ENCODE results near the gene GNAS-AS1.

The GNAS-AS1 gene

GRCh38 chr20:58886546-58886945, 35.8 kb upstream of the GNAS-AS1 start:
- no peak for DNase-seq (ENCODE audit: low read depth, low spot score)

GRCh38 chr20:58884966-58885365, 34.3 kb upstream of the GNAS-AS1 start:
- no peak for DNase-seq (ENCODE audit: low read depth, low spot score)

DNA sequence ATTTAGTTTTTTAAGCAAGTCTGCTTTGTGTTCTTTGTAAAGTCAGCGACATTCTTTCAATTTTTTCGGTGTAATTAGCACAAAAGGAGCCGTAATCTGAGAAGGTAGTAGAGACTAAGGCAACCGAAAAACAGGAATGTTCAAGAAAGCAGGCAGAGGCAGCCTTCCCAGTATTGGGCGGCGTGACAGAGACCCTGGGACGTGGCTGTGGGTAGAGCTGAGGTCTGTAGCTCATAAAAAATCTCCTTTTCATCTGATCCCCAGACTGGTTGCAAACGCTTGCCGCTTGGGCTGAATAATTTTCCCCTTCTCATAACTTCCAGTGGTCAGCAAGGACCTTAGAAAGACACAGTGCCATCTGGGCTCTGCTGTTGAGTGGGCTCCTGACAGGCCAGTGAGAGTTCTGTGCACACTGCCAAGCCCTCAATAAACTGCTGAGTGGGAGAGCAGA, 32.6 kb upstream of the GNAS-AS1 start:
- DNase-seq (ENCODE audit: low read depth, low spot score), result no peak

DNA sequence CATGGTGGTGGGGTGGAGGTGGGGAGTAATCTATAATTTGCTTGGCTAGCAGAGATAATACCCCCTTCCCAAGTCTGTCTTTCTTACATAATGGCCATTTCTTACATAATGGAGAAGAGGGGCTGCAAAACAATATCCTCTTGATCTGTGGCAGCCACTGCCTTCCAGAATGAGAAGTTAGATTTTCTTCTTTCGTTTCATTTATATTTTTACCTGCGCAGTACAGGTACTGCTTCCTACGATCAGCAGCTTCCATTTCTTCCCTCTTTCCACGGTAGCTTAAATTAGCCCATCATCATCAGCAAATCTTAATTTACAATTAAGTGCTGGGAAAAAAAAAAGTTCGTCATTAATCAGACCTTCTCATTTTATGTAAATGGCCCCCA, 32.0 kb upstream of the GNAS-AS1 start:
- DNase-seq (ENCODE audit: low read depth, low spot score), result no peak

DNA sequence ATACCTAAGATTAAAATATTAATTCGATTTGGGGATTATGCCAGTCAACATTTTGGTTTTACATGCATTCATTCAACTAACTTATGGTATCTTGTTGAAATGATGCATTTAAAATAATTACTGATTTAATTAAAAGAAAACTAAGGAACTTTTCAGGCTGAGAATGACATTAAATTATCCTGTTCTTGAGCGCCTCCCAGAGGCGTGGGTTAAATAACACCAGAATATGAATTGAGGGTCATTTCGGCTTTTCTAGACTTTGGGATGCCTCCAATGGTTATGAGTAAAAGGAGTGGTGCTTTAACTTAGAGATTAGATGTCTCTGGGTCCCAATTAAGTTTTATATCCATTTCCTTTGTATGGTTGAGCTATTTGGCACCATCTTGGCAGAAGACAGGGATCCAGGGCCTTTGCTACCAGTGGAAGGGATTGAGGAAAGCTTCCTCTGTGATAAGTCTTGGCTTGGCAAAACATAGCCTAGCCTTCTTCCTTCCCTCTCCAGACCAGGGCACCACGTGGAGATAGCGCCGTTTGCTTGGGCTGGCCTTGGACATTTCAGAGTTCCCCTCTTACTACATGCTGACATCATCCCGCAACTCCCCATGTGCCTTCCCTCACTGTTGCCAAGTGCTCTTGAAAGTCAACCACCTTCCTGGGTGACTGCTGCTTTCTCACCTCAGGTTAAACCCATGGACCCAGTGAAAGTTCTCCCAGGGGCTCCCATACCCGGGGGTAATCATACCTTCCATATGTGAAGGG, 30.5 kb upstream of the GNAS-AS1 start:
- no peak for DNase-seq (ENCODE audit: low read depth, low spot score)

DNA sequence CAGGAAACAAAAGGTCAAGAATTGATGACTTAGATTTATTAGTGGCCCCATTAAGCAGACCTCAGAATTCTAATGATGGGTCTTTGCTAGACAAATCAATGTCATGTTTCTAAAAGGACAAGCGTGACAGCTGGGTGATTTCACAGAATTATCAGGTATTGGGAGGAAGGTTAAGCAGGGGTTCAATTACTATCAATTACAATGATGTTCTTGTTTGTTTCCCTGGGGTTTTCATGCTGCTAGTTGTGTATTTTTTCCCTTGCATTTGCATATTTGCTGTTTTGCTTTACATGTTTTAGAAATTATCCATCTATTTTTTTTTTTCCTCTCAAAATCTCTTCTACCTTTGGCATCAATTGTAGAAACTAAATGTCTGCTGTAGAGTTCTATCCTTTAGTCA, 29.7 kb upstream of the GNAS-AS1 start:
- DNase-seq (ENCODE audit: low read depth, low spot score), result no peak

- no peak for DNase-seq (ENCODE audit: low read depth, low spot score)
These were observed 27.7 kb upstream of the GNAS-AS1 start for GRCh38 chr20:58878399-58878798.

DNA sequence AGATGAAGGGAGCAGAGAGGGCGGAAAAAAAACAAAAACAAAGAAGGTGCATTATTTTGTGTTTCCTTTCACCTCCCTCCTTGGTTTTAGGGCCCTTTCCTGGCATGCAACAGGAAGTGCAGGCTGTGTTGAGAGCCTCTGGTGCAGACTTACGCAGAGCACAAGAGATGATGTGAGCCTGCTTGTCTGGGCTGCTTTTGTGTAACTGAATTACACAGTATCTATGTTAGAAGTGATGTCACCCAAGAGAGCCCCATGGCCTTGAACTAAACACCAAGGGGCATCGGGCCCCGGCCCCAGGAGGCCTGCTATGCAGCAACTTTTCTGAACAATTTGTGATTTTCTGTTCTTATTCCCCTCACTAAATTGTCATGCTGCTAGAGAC, 27.3 kb upstream of the GNAS-AS1 start:
- DNase-seq (ENCODE audit: low read depth, low spot score), result no peak

DNA sequence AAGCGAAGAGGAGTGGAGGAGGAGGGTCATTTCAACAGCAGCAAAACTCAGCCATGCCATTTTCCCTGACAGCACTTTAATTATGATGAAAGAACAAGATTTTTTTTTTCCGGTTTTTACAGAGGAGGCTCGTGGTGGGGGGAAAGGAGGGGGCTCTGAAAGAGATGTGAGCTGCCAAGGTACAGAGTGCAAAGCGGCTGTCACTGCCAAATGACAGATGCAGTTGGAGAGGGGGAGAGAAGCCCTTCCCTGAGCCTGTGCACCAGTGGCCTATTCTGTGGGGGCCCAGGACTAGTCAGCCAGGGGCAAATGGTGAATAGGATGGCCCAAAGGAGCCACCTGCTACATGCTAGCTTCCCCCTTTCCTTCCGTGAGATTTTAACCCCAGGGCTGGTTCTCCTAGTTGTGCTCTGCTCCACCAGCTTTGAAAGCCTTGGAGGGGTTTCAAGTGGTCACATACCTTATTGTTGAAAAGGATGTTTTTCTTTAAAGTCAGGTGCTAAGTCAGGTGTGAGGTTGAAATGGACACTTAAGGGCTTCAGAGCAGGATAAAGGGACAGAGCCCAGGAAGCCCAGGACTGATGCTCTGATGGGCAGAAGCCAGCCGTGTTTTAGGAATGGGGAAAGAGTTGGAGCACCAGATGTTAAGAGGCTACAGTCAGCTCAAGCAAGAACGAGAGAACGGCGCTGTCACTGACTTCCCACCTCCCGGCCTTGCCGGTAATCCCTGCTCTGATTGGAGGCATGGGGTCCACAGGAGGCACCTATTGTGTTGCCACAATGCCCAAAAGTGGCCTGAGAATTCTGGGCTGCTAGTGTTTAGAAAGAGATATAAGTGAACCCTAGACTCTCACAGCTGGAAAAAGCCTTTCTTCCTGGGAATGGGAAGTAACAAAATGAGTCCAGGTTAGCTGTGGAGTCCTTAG, 26.6 kb upstream of the GNAS-AS1 start:
- DNase-seq (ENCODE audit: low read depth, low spot score), result no peak

DNA sequence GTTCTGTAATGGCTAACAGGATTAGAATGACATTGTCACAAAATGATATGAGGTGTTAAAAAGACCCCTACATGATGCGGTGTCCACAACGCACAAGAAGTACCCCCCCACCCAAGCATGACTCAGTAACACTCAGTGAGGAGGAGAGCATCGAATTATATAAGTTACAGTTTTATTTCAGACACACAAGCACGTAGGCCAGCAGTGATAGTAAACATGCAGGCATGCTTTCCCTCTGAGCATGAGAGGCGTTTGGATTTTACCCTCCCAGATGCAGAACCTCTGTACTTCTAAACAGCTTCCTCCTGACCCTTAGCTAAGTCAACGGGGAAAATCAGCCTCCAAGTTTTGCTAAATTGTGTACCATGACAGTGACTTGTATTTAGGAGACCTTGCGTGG, 25.7 kb upstream of the GNAS-AS1 start:
- DNase-seq (ENCODE audit: low read depth, low spot score), result no peak

DNA sequence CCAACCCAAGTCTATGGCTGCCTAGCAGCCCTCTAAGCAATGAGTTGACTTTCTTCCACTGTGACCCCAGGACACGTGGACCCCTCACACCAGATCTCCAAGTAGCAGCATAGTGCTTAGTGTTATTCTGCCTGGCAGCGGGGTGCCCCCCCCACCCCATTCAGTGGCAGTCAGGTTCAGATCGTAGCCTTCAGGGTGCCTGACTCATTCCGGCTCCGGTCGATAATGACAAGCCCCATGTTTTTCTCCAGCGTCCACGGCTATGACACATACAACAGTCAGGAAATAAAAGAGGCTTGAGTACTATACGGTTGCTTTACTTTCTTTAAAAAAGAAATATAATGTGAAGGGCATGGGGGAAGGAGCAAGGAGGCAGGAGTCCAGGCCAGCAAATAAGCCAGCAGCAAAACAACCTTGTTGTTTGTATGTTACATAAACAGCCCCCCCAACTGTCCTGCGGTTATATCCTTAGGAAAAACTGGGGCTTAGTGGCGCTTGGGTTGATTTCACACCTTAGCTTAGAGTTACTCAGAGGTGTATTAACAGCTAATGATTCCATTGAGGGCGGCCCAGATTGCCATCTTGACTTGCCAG, 24.9 kb upstream of the GNAS-AS1 start:
- DNase-seq (ENCODE audit: low read depth, low spot score), result no peak

DNA sequence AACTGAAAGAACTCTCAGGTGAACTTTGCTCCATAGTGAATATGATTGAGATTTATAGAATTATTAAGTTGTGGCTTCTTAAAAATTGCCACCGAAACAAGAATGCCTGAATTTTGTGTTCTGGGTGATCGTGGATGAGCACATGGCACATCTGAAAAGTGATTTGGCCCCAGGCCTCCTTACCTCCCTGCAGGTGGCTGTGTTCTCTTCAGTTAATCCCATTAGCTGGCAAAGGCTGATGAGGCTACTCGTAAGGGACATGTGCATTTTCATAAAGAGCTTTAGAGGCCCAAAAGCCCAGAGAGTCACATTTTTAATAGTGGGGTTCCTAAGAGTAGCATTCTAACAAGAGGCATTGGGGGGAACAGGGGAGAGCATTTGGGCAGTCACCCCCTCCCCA, 24.4 kb upstream of the GNAS-AS1 start:
- no peak for DNase-seq (ENCODE audit: low read depth, low spot score)

DNA sequence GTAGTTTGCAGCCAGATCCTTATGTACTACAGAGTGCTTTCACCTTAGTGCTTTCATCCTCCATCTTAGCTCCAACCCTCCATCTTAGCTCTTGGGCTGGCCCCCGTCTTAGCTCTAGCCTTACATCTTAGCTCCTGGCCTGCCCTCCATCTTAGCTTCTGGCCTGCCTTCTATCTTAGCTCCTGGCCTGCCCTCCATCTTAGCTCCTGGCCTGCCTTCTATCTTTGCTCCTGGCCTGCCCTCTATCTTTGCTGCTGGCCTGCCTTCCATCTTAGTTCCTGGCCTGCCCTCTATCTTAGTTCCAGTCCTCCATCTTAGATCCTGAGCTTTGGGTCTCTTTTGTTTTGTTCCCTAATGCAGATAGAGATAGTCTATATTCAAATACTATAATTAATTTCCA, 23.8 kb upstream of the GNAS-AS1 start:
- no peak for DNase-seq (ENCODE audit: low read depth, low spot score)

DNA sequence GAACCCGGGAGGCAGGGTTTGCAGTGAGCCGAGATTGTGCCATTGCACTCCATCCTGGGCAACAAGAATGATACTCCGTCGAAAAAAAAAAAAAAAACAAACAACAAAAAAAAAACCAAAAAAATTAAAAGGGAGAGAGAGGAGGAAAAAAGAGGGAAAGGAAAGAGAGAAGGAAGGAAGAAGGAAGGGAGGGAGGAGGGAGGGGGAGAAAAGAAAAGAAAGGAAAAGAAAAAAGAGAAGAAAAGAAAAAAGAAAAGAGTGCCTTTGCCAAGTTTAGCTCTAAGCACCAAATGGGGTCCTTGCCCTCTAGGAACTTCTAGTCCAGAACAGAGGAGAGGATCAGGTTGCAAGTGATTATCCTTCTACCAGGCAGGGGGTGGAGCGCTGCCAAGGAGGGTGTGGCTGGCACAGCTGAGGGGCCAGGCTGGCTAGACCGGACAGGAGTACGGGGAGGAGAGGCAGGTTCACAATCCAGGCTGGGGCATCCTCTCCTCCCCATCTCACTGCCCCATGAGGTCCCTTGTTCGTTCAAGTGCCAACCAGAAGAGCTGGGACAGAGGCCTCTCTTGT, 20.9 kb upstream of the GNAS-AS1 start:
- no peak for DNase-seq (ENCODE audit: low read depth, low spot score)

GRCh38 chr20:58870293-58871014, 19.8 kb upstream of the GNAS-AS1 start:
- no peak for DNase-seq (ENCODE audit: low read depth, low spot score)

DNA sequence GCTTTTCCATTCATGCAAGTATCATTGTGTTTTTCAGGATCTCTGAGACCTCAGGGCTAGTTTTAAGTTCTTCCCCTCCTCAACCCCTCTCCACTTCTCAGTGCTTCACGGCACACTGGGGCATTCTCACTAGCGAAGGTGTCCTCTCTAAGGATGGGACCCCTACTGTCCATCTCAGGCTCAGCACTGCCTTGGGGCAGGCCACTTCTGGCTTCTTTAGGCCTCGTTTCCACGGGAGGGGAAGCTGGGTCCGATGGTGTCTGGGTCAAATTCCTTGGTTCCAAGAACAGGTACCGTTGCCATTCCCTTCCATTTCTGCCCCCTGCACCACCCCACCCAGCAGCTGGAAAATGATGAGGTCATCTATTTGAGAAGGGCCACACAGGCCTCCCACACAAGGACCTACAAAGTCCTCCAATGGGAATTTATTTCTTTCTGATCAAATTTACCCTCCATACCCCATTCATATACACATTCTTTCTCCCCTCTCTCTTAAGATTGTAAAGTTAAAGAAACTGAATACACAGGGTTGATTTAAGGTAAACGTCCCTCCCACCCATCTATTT, 19.0 kb upstream of the GNAS-AS1 start:
- DNase-seq (ENCODE audit: low read depth, low spot score), result no peak

- DNase-seq (ENCODE audit: low read depth, low spot score), result no peak
These were observed 18.1 kb upstream of the GNAS-AS1 start for GRCh38 chr20:58868795-58869194.

- no peak for DNase-seq (ENCODE audit: low read depth, low spot score)
These were observed 16.5 kb upstream of the GNAS-AS1 start for GRCh38 chr20:58867211-58867610.

DNA sequence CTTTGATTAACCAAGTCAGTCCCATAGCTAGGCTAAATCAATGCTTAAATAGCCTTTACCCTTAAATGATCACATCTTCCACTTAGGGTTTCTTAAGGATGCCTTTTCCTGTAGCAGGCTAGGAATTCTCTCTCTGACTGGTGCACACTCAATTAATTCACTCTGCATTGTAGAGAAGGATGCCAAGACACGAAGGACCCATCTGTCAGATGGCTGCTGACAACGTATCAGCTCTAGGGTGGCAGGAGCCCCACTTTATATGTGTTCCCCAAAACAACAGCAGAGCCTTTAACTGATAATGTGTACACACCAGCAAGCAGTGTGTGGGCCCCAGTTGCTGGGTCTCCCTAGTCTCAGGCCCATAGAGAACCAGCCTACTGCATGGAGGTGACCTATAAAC, 15.1 kb upstream of the GNAS-AS1 start:
- DNase-seq (ENCODE audit: low read depth, low spot score), result no peak

DNA sequence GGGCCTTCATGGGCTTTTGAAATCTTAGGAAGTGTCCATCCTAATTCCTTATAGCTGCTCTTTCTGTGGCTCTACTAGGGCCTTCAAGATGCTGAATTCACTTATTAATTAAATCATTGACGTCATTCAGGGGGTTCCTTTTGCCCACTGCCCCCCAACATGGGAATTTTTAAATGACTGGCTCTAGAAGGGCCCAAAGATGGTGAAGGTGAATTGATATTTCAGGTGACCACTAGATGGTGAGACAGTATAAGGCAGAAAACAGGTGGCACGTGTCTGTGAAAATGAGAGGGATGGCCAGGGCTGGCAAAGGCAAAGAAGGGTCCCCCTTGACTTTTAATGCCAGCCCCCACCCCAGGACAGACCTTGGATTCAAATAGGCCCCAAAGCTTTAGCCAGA, 13.6 kb upstream of the GNAS-AS1 start:
- no peak for DNase-seq (ENCODE audit: low read depth, low spot score)

Measured in brain pericyte (primary cell).